Measurements from ENCODE around the gene FDX2.

GRCh38 chr19:10365518-10365917 lies 49.7 kb upstream of the FDX2 start:
- TF ChIP-seq BRCA1 (CRISPR knock-in tag; IDR thresholded peaks at IDR 0.05) (no peak), FOXO1 (CRISPR knock-in tag; IDR thresholded peaks at IDR 0.05) (no peak), PHF21A (CRISPR knock-in tag; IDR thresholded peaks at IDR 0.05) (no peak), ZNF567 (CRISPR knock-in tag; IDR thresholded peaks at IDR 0.05; ENCODE audit: borderline replicate concordance) (no peak), ZNF558 (CRISPR knock-in tag; IDR thresholded peaks at IDR 0.05; ENCODE audit: borderline replicate concordance) (no peak), SMAD3 (CRISPR knock-in tag; IDR thresholded peaks at IDR 0.05) (no peak), RAD51 (IDR thresholded peaks at IDR 0.05; ENCODE audit: borderline replicate concordance) (no peak), CBX5 (CRISPR knock-in tag; IDR thresholded peaks at IDR 0.05; ENCODE audit: borderline replicate concordance) (no peak), POLR2AphosphoS5 (IDR thresholded peaks at IDR 0.05; ENCODE audit: low read depth, low read length) (no peak), ZSCAN31 (CRISPR knock-in tag; IDR thresholded peaks at IDR 0.05; ENCODE audit: low read depth) (no peak)
